ENCODE data around the gene TNIP1.

Gene TNIP1

DNA sequence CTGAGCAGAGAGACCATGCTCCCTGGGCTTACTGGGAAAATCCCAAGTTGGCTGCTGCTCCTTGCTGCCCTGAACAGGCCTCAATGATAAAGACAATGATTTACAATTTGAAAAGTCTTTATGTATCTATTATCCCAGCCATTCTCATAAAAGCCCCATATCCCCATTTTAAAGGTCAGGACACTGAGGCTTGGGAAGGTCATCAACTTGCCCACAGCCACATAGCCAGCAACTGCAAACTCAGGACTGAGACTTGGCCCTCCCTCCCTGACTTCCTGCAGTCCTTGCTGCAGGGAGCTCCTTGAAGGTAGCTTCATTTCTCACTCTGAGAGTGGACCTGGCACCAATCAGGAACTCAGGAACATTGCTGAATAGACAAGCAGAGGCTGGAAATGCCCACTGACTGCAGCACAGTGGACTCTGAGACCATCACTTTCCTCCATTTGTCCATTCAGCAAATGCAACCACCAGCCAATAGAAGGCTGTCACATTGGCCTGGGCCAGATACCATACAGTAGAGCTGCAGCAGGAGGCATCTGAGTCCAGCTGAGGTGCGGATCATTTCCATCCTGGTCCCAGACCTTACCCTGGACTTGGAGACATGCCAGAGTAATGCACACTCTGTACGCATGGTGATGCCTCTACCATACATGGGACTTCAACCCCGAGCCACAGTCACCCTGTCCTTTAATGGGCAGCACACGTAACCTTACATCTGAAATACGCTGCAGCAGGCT, 18.3 kb downstream of the TNIP1 start:
- DNase-seq = no peak

DNA sequence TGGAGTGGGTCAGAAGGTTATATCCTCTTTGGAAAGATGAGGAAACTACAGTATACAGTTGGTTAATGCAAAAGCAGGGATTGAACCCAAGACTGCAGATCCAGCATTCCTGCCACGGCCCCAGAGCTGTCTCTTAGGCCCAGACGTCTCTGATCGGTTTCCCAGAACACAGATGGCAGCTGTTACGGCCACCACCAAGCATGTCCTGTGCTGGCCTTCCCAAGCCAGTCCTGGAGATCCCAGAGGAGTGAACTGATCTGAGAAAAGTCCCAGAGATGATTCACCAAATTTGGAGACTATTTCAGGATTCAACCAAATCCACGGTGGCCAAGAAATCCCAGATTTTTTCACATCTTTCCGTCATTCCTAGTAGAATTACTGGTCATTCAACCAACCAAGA, 20.1 kb downstream of the TNIP1 start:
- DNase-seq = no peak

DNA sequence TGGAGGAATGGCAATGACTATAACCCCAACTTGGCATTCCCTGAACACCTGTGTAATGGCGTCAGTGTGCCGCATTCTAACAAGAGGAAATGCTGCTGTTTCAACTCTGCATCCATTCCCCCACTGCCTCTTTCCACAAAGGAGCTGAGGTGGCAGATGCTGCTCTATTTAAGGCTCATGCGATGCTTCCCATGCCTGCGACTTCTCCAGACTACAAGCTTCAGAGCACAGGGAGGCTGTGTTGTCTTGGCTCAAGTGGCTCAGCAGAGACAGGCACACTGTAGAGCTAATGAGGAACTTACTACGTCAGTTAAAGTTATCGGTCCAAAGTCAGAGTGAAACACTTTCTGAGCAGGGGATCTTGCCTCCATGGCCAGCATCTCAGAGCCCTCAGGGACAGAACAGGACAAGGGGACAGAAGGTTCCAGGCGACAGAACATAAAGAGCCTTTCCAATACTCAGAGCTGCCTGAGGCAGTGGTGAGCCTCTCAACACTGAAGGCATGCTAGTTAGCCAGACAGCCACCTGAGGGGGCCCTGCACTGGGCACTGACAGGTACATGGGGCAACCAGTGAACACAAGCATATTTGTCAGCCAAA, 21.8 kb downstream of the TNIP1 start:
- DNase-seq = no peak

GRCh38 chr5:151058301-151058700, 22.5 kb downstream of the TNIP1 start:
- no peak for DNase-seq

GRCh38 chr5:151056379-151057325, 24.2 kb downstream of the TNIP1 start:
- DNase-seq = no peak

DNA sequence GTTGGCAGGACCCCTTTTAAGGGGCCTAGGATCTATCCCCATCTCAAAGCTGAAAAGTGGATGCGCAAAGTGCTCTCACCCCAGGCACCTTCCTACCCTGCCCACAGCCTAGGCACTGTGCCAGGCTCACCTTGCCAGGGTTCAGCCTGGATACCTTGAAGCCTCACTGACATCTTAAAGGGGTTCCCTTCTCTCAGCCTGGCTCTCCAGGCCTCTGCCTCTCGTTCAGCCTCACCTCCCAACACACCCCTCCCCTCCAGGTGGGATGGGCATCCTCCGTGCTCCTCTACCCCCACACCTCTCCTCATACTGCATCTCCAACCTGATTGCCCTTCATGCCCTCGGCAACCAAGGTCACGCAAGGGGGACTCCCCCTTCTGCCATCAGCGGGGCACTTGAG, 25.5 kb downstream of the TNIP1 start:
- DNase-seq = no peak

- no peak for DNase-seq
Observed at GRCh38 chr5:151054709-151055108, 26.1 kb downstream of the TNIP1 start.

GRCh38 chr5:151053796-151054462, 26.9 kb downstream of the TNIP1 start:
- DNase-seq = no peak

GRCh38 chr5:151052836-151053235, 28.0 kb downstream of the TNIP1 start:
- DNase-seq = no peak

DNA sequence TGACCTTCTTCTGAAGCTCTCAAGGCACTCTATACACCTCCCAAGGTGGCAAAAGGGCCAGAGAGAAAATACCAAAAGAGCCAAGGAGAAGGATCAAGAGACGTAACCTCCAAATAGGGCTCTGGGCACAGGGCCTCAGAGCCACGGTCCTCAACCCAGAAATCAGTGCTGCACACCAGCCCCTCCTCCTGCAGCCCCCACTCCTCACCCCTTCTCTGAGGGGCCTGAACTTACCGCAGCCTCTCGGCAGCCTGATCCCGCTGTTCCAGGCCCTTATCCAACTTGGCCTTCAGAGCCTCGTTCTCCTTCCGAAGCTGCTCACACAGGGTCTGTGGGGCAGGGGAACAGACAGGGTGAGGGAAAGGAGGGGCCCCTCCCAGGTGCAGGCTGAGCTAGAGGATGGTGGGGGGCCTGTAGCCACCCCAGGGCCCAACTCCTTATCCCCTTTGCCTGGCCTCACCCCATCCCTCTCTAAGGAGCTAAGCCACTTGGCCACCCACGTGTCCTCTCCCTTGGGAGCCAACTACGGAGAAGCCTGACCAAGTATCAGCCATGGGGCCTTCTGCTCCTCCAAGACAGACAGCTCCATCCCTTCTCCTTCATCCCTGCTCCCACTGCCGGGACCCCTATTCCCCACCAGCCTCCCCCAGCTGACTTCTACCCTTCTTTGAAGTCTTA, 28.8 kb downstream of the TNIP1 start:
- no peak for DNase-seq

GRCh38 chr5:151051066-151051930, 29.5 kb downstream of the TNIP1 start:
- DNase-seq = no peak

DNA sequence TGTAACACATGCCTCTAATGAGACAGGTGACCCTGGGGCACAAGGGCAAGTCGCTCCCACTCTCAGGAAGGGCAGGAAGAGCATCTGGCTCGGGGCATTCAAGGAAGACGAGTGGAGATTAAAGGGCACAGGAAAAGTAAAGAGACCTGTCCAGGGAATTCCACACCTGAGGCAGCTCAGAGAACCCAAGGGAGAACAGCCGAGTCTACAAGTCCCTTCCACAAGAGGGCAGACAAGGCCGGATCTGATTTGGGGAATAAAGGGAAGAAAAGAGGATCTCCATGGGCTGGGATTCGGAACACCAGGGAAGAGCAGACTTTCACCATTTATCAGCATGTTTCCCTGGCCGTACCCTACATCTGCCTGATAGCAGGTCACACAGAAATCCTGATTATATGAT, 32.3 kb downstream of the TNIP1 start:
- DNase-seq = no peak

- no peak for DNase-seq
Observed at GRCh38 chr5:151047814-151048425, 32.9 kb downstream of the TNIP1 start.

DNA sequence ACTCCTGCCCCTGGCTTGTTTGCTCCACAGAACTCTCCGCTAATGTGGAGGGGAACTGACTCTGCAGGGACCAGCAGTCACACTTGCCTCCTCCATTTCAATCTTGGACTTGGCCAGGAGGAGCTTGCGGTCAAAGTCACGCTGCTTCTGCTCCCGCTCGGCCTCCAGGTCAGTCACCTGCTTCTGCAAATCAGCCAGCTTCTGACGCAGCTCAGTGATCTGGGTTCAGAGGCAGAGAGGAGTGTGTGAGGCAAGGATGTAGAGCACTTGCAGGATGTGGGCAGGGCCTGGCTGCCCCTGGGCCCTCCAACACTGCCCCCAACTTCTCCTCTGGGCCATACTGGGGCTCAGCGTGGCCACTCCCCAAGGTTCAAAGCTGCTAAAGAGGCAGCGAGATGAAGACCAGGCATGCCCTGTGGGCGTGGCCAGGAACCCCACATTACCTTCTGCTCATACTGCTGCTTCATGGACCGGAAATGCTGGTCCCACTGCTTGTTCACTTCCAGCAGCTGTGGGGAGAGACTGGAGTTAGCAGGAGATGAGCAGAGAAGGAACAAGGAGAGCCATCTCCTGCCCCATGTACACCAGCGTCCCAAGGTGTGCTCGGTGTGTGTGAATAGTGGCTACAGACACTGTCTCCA, 38.3 kb downstream of the TNIP1 start:
- no peak for DNase-seq

DNA sequence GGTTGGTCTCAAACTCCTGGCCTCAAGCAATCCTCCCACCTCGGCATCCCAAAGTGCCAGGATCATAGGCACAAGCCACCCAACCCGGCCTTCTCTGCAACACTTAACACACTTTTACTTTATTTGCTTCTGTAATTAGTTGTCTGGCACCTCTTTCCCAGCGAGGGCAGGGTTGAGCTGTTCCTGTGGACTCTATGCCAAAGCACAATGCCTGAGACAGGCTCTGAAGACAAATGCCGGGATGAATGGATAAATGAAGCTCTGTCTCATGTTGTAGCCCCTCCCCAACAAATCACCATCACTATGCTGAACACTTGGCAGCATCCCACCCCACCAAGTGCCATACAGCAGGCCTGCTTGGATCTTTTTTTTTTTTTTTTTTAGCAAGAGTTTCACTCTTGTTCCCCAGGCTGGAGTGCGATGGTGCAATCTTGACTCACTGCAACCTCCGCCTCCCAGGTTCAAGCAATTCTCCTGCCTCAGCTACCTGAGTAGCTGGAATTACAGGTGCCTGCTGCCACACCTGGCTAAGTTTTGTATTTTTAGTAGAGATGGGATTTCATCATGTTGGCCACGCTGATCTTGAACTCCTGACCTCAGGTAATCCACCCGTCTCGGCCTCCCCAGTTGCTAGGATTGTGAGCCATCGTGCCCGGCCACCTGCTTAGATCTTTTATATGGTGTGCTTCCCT, 39.1 kb downstream of the TNIP1 start:
- DNase-seq = no peak

- no peak for DNase-seq
Observed at GRCh38 chr5:151040211-151040747, 40.6 kb downstream of the TNIP1 start.

GRCh38 chr5:151039665-151040064, 41.2 kb downstream of the TNIP1 start:
- no peak for DNase-seq

DNA sequence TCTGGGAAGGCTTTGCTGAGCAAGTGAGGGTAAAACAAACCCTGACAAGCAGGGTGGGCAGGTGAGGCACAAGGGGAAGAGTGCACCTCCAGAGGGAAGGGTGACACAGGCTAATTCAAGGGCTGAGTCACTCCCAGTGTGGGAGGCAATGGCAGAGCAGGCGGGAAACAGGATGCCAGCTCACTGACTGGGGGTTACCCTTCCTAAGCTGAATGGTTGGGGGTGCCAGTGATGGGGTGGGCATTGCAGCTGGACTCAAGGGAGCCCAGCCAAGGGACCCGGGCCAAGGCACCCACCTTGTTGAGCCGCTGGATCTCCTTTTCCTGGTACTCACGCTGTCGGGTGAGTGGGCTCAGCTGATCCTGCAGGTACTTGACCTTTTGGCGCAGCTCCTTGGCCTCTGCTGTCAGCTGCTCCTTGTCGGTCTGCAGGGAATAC, 42.0 kb downstream of the TNIP1 start:
- no peak for DNase-seq

GRCh38 chr5:151038412-151038745, 42.5 kb downstream of the TNIP1 start:
- no peak for DNase-seq

All from NCI-H1417 treated with DMSO at 0.1 percent for 48 hours (cell line).